Measurements from ENCODE around the gene EPS15.

- TF ChIP-seq NRF1 (IDR thresholded peaks at IDR 0.05; ENCODE audit: low read depth, low read length) (no peak), CTCF (IDR thresholded peaks at IDR 0.05; ENCODE audit: control extremely low read depth in 1 of 3, insufficient read depth in 1 of 3, low read depth in 1 of 3, low read length in 3 of 3) (no peak), MAFK (IDR thresholded peaks at IDR 0.05; ENCODE audit: low read depth, low read length) (no peak), ASH2L (IDR thresholded peaks at IDR 0.05; ENCODE audit: low read length) (no peak)
Measured at GRCh38 chr1:51499694-51500093, 19.4 kb downstream of the EPS15 start.

All from H1 (cell line).